ENCODE measurements around the gene C15orf62.

The C15orf62 gene

DNA sequence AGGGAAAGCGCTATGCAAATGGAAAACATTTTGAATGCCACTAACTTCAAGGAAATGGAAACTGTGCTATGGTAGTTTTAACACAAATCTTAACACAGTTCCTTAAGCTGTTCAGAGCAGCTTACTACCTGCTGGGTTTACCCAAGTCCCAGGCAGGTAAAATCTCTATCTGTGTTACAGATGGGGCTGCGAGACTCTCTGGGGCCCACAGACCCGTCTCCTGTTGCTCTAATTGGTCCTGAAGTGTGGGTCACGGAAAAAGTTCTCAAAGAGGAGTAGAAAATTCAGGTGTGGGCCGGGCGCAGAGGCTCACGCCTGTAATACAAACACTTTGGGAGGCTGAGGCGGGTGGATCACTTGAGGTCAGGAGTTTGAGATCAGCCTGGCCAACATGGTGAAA is 20.2 kb downstream of the C15orf62 start:
- Histone ChIP-seq H2BK5ac (ENCODE audit: low read depth, low read length, poor library complexity) (no peak overlapping the region), H4K12ac (ENCODE audit: low read depth, low read length) (no peak overlapping the region), H3K79me1 (ENCODE audit: low read length) (no peaks in the 10 kb centered on the region), H3K18ac (ENCODE audit: low read length) (no peak overlapping the region), H3K27ac (ENCODE audit: low read depth, low read length) (no peak overlapping the region), H3K4me1 (ENCODE audit: control insufficient read depth in 1 of 2, insufficient read depth in 2 of 2, low read length in 2 of 2) (peaks cover 15 to 17% of the 10 kb centered on the region in 2 experiments), H3K4ac (ENCODE audit: low read depth, low read length) (no peak overlapping the region), H4K8ac (ENCODE audit: low read depth, low read length) (no peak overlapping the region), H2BK120ac (ENCODE audit: insufficient read depth, low read length, poor library complexity) (no peak overlapping the region), H3K4me3 (ENCODE audit: low read depth, low read length) (no peak overlapping the region), H2BK12ac (ENCODE audit: low read length) (no peak overlapping the region), H3K9me3 (ENCODE audit: insufficient read depth, low read depth, low read length) (no peaks in the 10 kb centered on the region), H3K36me3 (ENCODE audit: control insufficient read depth in 1 of 2, insufficient read depth in 2 of 2, low read length in 2 of 2) (peaks cover 0 to 4% of the 10 kb centered on the region in 2 experiments), H4K91ac (ENCODE audit: low read depth, low read length) (no peak overlapping the region), H3K27me3 (ENCODE audit: insufficient read depth, low read length) (no peaks in the 10 kb centered on the region), H3K23ac (ENCODE audit: low read length) (no peak overlapping the region), H3K14ac (ENCODE audit: low read length) (no peak overlapping the region), H2AK5ac (ENCODE audit: low read length) (no peak overlapping the region), H3K4me2 (ENCODE audit: low read length) (no peak overlapping the region), H2AFZ (ENCODE audit: insufficient read depth, low read length, poor library complexity) (no peak overlapping the region), H3K9ac (ENCODE audit: low read length) (no peak overlapping the region), H3K79me2 (ENCODE audit: control insufficient read depth, insufficient read depth, low read length, poor library complexity) (no peaks in the 10 kb centered on the region)
- DNase-seq = no peak
- no CpG with 5 or more reads among the region's 8 CpGs for WGBS (ENCODE audit: extremely low coverage, insufficient coverage, insufficient read length)

DNA sequence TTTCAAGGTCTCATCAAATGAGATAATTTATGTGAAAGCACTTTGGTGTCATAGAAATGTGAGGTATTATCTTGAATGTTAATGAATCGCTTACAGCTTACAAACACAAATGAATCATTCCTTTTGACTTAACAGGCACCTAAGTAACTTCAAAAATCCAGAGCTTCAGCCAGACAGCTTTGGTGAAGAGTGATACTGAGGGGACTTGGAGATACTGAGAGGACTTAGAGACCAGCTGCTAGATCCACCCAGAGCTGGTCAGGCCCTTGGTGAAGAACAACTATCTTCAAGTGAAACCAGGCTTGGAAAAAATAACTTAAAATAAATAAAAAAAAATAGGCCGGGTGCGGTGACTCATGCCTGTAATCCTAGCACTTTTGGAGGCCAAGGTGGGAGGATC is 20.9 kb downstream of the C15orf62 start:
- Histone ChIP-seq H3K27me3 (ENCODE audit: insufficient read depth, low read length) (no peaks in the 10 kb centered on the region), H2BK12ac (ENCODE audit: low read length) (no peak overlapping the region), H2AFZ (ENCODE audit: insufficient read depth, low read length, poor library complexity) (no peak overlapping the region), H2AK5ac (ENCODE audit: low read length) (no peak overlapping the region), H3K36me3 (ENCODE audit: control insufficient read depth in 1 of 2, insufficient read depth in 2 of 2, low read length in 2 of 2) (peaks cover 0 to 4% of the 10 kb centered on the region in 2 experiments), H3K27ac (ENCODE audit: low read depth, low read length) (no peak overlapping the region), H3K18ac (ENCODE audit: low read length) (no peak overlapping the region), H3K9ac (ENCODE audit: low read length) (no peak overlapping the region), H4K91ac (ENCODE audit: low read depth, low read length) (no peak overlapping the region), H3K4ac (ENCODE audit: low read depth, low read length) (no peak overlapping the region), H2BK5ac (ENCODE audit: low read depth, low read length, poor library complexity) (no peak overlapping the region), H2BK120ac (ENCODE audit: insufficient read depth, low read length, poor library complexity) (no peak overlapping the region), H3K4me3 (ENCODE audit: low read depth, low read length) (no peak overlapping the region), H3K79me2 (ENCODE audit: control insufficient read depth, insufficient read depth, low read length, poor library complexity) (no peaks in the 10 kb centered on the region), H3K23ac (ENCODE audit: low read length) (no peak overlapping the region), H3K9me3 (ENCODE audit: insufficient read depth, low read depth, low read length) (no peaks in the 10 kb centered on the region), H3K4me2 (ENCODE audit: low read length) (no peak overlapping the region), H3K4me1 (ENCODE audit: control insufficient read depth in 1 of 2, insufficient read depth in 2 of 2, low read length in 2 of 2) (peaks cover 12 to 14% of the 10 kb centered on the region in 2 experiments), H4K8ac (ENCODE audit: low read depth, low read length) (no peak overlapping the region), H3K79me1 (ENCODE audit: low read length) (no peaks in the 10 kb centered on the region), H4K12ac (ENCODE audit: low read depth, low read length) (no peak overlapping the region), H3K14ac (ENCODE audit: low read length) (no peak overlapping the region)
- WGBS (ENCODE audit: extremely low coverage, insufficient coverage, insufficient read length) = no CpG with 5 or more reads among the region's 3 CpGs
- no peak for DNase-seq

DNA sequence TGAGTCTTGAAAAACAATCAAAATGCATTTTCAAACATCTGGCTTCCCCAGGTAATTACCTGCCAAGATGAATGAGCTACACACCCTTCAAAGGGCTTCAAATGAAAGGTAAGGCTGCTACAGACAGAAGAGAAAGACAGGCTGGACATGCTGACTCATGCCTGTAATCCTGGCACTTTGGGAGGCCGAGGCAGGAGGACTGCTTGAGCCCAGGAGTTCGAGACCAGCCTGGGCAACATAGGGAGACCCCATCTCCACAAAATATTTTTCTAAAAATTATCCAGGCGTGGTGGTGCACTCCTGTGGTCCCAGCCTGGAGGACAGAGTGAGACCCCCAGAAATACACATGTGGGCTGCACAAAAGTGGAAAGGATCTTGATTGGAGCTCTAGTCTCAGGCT is 22.6 kb downstream of the C15orf62 start:
- Histone ChIP-seq H3K4ac (ENCODE audit: low read depth, low read length) (no peak overlapping the region), H4K12ac (ENCODE audit: low read depth, low read length) (no peak overlapping the region), H3K14ac (ENCODE audit: low read length) (no peak overlapping the region), H3K9me3 (ENCODE audit: insufficient read depth, low read depth, low read length) (no peaks in the 10 kb centered on the region), H4K91ac (ENCODE audit: low read depth, low read length) (no peak overlapping the region), H3K79me1 (ENCODE audit: low read length) (no peaks in the 10 kb centered on the region), H3K36me3 (ENCODE audit: control insufficient read depth in 1 of 2, insufficient read depth in 2 of 2, low read length in 2 of 2) (peaks cover 0 to 4% of the 10 kb centered on the region in 2 experiments), H3K23ac (ENCODE audit: low read length) (no peak overlapping the region), H2AK5ac (ENCODE audit: low read length) (no peak overlapping the region), H2AFZ (ENCODE audit: insufficient read depth, low read length, poor library complexity) (no peak overlapping the region), H3K27ac (ENCODE audit: low read depth, low read length) (no peak overlapping the region), H3K4me2 (ENCODE audit: low read length) (no peak overlapping the region), H2BK12ac (ENCODE audit: low read length) (no peak overlapping the region), H2BK120ac (ENCODE audit: insufficient read depth, low read length, poor library complexity) (no peak overlapping the region), H3K9ac (ENCODE audit: low read length) (no peak overlapping the region), H2BK5ac (ENCODE audit: low read depth, low read length, poor library complexity) (no peak overlapping the region), H3K18ac (ENCODE audit: low read length) (no peak overlapping the region), H3K4me1 (ENCODE audit: control insufficient read depth in 1 of 2, insufficient read depth in 2 of 2, low read length in 2 of 2) (peaks cover 4 to 7% of the 10 kb centered on the region in 2 experiments), H3K4me3 (ENCODE audit: low read depth, low read length) (no peak overlapping the region), H4K8ac (ENCODE audit: low read depth, low read length) (no peak overlapping the region), H3K27me3 (ENCODE audit: insufficient read depth, low read length) (no peaks in the 10 kb centered on the region), H3K79me2 (ENCODE audit: control insufficient read depth, insufficient read depth, low read length, poor library complexity) (no peaks in the 10 kb centered on the region)
- no peak for DNase-seq
- no CpG with 5 or more reads among the region's 3 CpGs for WGBS (ENCODE audit: extremely low coverage, insufficient coverage, insufficient read length)

DNA sequence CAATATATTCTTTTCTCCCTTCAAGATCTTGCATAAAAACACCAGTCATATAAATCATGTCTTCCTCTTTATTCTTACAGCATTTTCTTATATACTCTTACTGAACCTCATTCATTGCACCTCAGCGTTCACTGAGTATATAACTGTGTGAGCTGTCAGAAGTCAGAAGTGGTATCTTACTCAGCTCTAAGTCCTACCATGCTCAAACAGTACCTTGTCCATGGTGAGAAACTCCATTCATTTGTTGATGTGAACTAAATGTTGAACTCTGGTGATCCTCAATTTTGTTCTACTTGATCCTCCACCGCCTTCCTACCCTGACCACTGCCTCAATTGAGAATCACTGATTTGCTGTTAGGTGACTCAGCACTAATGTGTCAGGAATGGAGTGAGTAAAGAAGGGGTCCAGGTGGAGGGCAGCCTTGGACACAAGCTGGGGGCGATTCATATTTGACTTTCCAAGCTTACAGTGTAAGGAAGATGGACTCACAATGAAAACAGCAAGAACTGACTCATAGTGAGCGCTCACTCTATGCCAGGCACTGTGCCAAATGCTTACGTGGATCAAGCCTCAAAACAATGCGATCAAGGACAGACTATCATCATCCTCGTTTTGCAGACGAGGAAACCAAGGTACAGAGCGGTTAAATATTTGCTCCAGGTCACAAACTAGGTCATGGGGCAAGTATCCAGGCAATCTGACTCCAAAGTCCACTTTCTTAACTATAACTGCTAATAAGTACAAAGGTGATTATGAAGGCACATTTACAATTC is 23.6 kb downstream of the C15orf62 start:
- no CpG with 5 or more reads among the region's 9 CpGs for WGBS (ENCODE audit: extremely low coverage, insufficient coverage, insufficient read length)
- H3K79me2 ChIP-seq (ENCODE audit: control insufficient read depth, insufficient read depth, low read length, poor library complexity) = no peaks in the 10 kb centered on the region

More for the DNA sequence above, 23.6 kb downstream of the C15orf62 start:
- Histone ChIP-seq H3K4me1 (ENCODE audit: control insufficient read depth in 1 of 2, insufficient read depth in 2 of 2, low read length in 2 of 2) (no peaks in the 10 kb centered on the region), H3K23ac (ENCODE audit: low read length) (no peak overlapping the region), H3K36me3 (ENCODE audit: control insufficient read depth in 1 of 2, insufficient read depth in 2 of 2, low read length in 2 of 2) (peaks cover 0 to 4% of the 10 kb centered on the region in 2 experiments), H4K8ac (ENCODE audit: low read depth, low read length) (no peak overlapping the region), H3K4me3 (ENCODE audit: low read depth, low read length) (no peak overlapping the region), H3K9me3 (ENCODE audit: insufficient read depth, low read depth, low read length) (no peaks in the 10 kb centered on the region), H4K12ac (ENCODE audit: low read depth, low read length) (no peak overlapping the region), H2AK5ac (ENCODE audit: low read length) (no peak overlapping the region), H3K18ac (ENCODE audit: low read length) (no peak overlapping the region), H3K9ac (ENCODE audit: low read length) (no peak overlapping the region), H3K27ac (ENCODE audit: low read depth, low read length) (no peak overlapping the region), H3K4me2 (ENCODE audit: low read length) (no peak overlapping the region), H2BK5ac (ENCODE audit: low read depth, low read length, poor library complexity) (no peak overlapping the region), H4K91ac (ENCODE audit: low read depth, low read length) (no peak overlapping the region), H2BK120ac (ENCODE audit: insufficient read depth, low read length, poor library complexity) (no peak overlapping the region), H2BK12ac (ENCODE audit: low read length) (no peak overlapping the region), H3K14ac (ENCODE audit: low read length) (no peak overlapping the region), H3K79me1 (ENCODE audit: low read length) (no peaks in the 10 kb centered on the region), H3K4ac (ENCODE audit: low read depth, low read length) (no peak overlapping the region), H2AFZ (ENCODE audit: insufficient read depth, low read length, poor library complexity) (no peak overlapping the region), H3K27me3 (ENCODE audit: insufficient read depth, low read length) (no peaks in the 10 kb centered on the region)
- DNase-seq = peak; percentile 8 to 35

All from trophoblast cell (in vitro differentiated cells and primary cell).